HAP-1 (cell line): ENCODE results near the gene SLC6A3.

Experiments used
- DNase-seq, 2 experiments: peaks; one replicate each; pipeline ENCODE4 v3.0.0-alpha.2; 2016 to 2020; ENCODE audit warnings: low spot score in 2 of 2
- H3K27me3 ChIP-seq: fragments of 250-450 bp; sonication (Bioruptor Pico); 2 replicates; pipeline ENCODE4 v1.5.1; 2020; ENCODE audit warnings: low read depth, mild to moderate bottlenecking, moderate library complexity
- H3K36me3 ChIP-seq: fragments of 250-450 bp; sonication (Bioruptor Pico); replicated peaks from 2 replicates; pipeline ENCODE4 v1.5.1; 2020; ENCODE audit warnings: mild to moderate bottlenecking
- H3K4me1 ChIP-seq: fragments of 250-450 bp; sonication (Bioruptor Pico); 2 replicates; pipeline ENCODE4 v1.5.1; 2020; ENCODE audit warnings: mild to moderate bottlenecking
- H3K4me3 ChIP-seq: fragments of 250-450 bp; sonication (Bioruptor Pico); 2 replicates; pipeline ENCODE4 v1.5.1; 2020; ENCODE audit warnings: mild to moderate bottlenecking, moderate library complexity
- H3K9me3 ChIP-seq: fragments of 250-450 bp; sonication (Bioruptor Pico); 2 replicates; pipeline ENCODE4 v1.5.1; 2020; ENCODE audit warnings: mild to moderate bottlenecking, moderate library complexity
- in situ Hi-C: fragments of 300-500 bp; cut with MboI; formaldehyde crosslinking; loops from 3 replicates; pipeline ENCODE4 v1.14.3; 2020; ENCODE audit warnings: low sequenced_read_pairs, inconsistent platforms, mixed read lengths

SLC6A3 gene

DNA sequence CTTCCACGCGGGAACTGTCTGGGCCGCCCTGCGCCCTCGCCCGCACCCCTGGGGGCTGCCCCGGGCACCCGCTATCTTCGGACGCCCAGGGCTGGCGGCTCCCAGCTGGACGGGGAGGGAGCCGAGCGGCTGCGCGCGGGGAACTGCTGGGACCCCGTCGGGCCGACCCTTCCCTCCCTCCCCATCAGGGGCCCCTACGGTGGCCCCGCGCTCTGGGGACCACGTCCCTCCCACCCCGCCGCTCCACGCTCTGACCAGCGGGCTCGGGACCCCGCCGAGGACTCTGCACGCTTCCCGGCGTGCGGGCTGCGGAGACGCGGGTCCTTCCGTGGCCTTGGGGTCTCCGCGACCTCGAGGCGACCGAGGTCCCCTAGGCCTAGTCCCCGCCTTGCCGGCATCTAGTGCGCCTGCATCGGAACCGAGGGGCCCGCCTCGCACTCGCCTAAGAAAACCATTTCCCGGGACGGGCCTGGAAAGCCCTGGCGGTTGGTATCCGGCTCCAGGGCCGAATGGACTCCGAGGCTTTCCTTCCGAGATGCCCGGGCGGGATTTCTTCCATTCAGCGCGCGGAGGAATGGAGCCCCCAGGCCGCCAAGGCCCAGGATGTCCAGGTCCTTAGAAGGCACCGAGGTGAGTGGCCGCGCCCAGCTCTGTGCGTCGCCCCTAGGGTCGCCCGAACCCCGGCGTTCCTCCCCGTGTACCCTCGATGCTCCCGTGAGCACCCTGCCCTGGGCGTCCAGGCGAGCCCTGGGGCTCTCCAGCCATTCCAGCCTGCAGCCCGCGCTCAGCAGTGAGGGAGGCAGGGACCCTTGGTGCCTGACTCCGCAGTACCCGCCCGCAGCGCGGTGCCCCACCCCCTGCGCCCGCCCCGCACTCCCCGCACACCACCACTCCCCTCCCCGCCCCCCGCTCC lies 705 bp upstream of the SLC6A3 start:
- Histone ChIP-seq H3K9me3 (no peaks in the 10 kb centered on the region), H3K27me3 (peaks cover 2% of the 10 kb centered on the region; the same call in 1 of the 2 replicates), H3K4me1 (no peaks in the 10 kb centered on the region), H3K36me3 (no peaks in the 10 kb centered on the region), H3K4me3 (no peak overlapping the region)
- in situ Hi-C loops: no loop called here
- no peak for DNase-seq

GRCh38 chr5:1444361-1445189 lies 665 bp downstream of the SLC6A3 start:
- no peaks in the 10 kb centered on the region for H3K4me1 ChIP-seq
- no peaks in the 10 kb centered on the region for H3K27me3 ChIP-seq
- H3K9me3 ChIP-seq: 0 out of 2 replicates have a peak, but pooled peaks cover 2% of the 10 kb centered on the region
- no peak for DNase-seq
- H3K36me3 ChIP-seq: no peaks in the 10 kb centered on the region
- H3K4me3 ChIP-seq: no peak overlapping the region
- in situ Hi-C loops: no loop called here

GRCh38 chr5:1443991-1444360 lies 1.3 kb downstream of the SLC6A3 start:
- Histone ChIP-seq H3K9me3 (0 out of 2 replicates have a peak, but pooled peaks cover 2% of the 10 kb centered on the region), H3K27me3 (no peaks in the 10 kb centered on the region), H3K4me3 (no peak overlapping the region), H3K36me3 (no peaks in the 10 kb centered on the region), H3K4me1 (no peaks in the 10 kb centered on the region)
- in situ Hi-C loops: no loop called here
- DNase-seq: no peak

- H3K36me3 ChIP-seq: no peaks in the 10 kb centered on the region
- in situ Hi-C loops: no loop called here
- DNase-seq: no peak
- no peaks in the 10 kb centered on the region for H3K27me3 ChIP-seq
- H3K9me3 ChIP-seq: 0 out of 2 replicates have a peak, but pooled peaks cover 2% of the 10 kb centered on the region
- no peaks in the 10 kb centered on the region for H3K4me1 ChIP-seq
- H3K4me3 ChIP-seq: no peak overlapping the region
Measured at GRCh38 chr5:1443171-1443570, 2.1 kb downstream of the SLC6A3 start.

DNA sequence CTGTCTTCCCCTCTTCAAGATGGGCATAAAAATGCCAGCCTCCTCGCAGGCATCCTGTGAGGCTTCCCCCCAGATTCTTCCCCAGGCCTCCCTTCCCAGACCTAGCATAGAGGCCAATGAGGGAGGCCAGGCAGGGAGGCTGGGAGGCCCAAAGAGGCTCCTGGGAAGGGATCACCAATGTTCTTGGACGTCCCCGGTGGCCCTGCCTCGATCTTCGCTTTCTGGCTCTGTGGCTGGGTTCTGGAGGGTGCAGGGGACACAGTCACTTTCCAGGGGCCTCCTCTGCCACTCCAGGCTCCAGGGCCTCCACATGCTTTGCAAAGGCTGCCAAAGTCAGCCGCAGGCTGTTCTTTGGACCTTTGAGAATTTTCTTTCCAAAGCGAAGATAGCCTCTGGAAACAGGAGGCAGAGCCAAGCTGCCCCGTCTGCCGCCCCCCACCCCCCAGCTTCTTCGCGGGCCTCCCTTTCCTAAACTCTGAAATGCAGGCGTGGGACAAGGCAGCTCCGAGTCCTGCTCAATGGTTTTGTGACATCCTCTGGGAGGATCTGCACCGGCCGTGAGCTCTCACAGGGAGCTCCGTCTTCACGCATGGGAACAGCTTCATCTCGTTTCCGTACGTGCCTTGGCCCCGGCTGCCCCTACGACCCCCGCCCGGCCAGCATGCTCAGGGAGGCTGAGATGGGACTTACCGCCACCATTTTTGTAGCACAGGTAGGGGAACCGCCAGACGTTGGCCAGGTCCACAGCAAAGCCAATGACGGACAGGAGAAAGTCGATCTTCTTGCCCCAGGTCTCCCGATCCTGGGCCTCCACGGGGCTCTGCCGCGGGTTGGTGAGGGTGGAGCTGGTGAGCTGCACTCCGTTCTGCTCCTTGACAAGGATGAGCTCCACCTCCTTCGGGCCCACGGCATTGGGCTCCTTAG lies 2.8 kb downstream of the SLC6A3 start:
- no peaks in the 10 kb centered on the region for H3K27me3 ChIP-seq

DNA sequence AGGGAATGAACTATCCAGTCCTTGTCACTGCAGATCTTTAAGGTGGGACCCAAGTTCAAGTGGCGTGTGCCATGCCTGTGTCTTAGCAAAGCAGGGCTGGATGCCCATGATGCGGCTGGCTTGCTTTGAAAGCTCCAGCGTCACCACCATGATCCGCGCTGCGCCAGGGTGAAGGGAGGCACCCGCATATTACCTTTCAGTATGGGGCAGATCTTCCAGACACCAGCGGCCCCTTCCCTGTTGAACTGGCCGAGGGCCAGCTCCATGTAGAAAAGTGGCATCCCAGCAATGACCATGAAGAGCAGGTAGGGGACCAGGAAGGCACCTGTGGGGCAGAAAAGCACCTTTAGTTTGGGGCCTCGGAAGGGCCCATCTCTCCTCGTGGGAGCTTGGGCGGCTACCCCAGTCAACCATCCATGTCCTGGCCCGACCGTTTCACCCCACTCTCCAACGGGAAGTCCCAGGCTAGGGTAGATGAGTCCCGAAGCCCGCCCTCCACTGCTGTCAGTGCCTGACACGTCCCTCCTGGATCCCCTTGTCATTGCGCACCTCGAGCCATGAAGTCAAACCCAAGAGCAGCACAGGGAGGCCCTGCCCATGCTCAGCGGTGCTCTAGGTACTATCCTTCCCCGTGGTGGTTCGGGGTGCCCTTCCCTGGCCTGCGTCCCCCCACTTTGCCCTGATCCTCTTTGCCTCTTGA lies 3.9 kb downstream of the SLC6A3 start:
- DNase-seq: no peak
- in situ Hi-C loops: no loop called here
- Histone ChIP-seq H3K36me3 (no peaks in the 10 kb centered on the region), H3K9me3 (0 out of 2 replicates have a peak, but pooled peaks cover 2% of the 10 kb centered on the region), H3K27me3 (no peaks in the 10 kb centered on the region), H3K4me1 (no peaks in the 10 kb centered on the region), H3K4me3 (no peak overlapping the region)

More for the DNA sequence above, 2.8 kb downstream of the SLC6A3 start:
- H3K9me3 ChIP-seq: 0 out of 2 replicates have a peak, but pooled peaks cover 2% of the 10 kb centered on the region
- no peaks in the 10 kb centered on the region for H3K4me1 ChIP-seq
- in situ Hi-C loops: no loop called here
- no peak overlapping the region for H3K4me3 ChIP-seq
- no peaks in the 10 kb centered on the region for H3K36me3 ChIP-seq
- DNase-seq: no peak

- DNase-seq: no peak
- Histone ChIP-seq H3K9me3 (0 out of 2 replicates have a peak, but pooled peaks cover 2% of the 10 kb centered on the region), H3K4me1 (no peaks in the 10 kb centered on the region), H3K4me3 (no peak overlapping the region), H3K36me3 (no peaks in the 10 kb centered on the region), H3K27me3 (no peaks in the 10 kb centered on the region)
- in situ Hi-C loops: no loop called here
Measured at GRCh38 chr5:1440098-1440493, 5.1 kb downstream of the SLC6A3 start.

GRCh38 chr5:1439388-1440097 lies 5.7 kb downstream of the SLC6A3 start:
- no peaks in the 10 kb centered on the region for H3K4me1 ChIP-seq
- H3K27me3 ChIP-seq: no peaks in the 10 kb centered on the region
- 0 out of 2 replicates have a peak, but pooled peaks cover 2% of the 10 kb centered on the region for H3K9me3 ChIP-seq
- in situ Hi-C loops: no loop called here
- DNase-seq: no peak
- no peak overlapping the region for H3K4me3 ChIP-seq
- H3K36me3 ChIP-seq: no peaks in the 10 kb centered on the region

DNA sequence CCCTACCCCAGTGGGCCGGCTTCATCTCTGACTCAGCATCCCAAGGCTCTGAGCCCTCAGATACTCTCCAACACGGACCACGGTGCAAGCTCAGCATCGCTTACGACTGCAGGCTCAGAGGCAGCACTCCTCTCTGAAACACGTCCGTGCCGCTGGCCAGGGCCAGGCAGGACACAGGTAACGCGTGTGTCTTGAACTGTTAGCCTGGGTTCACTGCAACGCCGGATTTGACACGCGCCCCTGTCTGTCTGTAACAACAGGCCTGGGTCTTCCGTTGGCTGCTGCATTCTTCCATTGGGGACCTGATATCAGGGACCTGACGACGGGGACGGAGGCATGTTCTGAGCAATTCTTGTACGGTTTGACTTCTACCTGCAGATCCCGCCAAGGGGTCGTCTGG lies 6.4 kb downstream of the SLC6A3 start:
- no peaks in the 10 kb centered on the region for H3K4me1 ChIP-seq
- no peaks in the 10 kb centered on the region for H3K27me3 ChIP-seq
- in situ Hi-C loops: no loop called here
- no peak for DNase-seq
- H3K9me3 ChIP-seq: 0 out of 2 replicates have a peak, but pooled peaks cover 2% of the 10 kb centered on the region
- no peak overlapping the region for H3K4me3 ChIP-seq
- no peaks in the 10 kb centered on the region for H3K36me3 ChIP-seq

DNA sequence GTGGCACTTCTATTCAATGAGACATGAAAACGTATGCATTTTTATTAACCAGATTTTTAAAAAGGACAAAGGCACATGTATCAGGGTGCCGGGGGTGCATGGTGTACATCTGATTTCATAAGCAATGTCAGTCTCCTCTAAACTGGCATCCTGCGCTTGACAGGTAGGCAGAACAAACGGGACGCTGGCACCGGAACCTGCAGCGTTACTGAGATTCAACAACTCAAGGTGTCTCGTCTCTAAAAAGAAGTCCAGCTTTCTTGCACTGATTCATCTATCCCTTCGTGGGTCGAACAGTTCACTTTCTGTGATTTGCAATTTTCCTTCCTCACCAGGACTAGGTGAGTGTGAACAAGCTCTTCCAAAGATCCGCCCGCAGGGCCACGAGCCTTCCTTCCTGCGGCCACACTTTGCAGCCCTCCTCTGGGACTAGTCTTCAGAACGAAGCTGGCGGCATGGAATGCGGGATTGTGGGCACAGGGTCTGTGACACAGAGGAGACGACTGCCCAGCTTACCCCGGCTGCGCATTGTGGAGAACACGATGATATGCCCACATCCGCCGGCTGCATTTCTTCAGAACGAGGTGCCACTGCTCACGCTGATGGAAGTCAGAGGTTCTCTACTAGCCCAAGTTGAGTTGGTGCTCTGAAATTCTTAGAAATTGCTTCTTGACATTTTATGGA lies 7.2 kb downstream of the SLC6A3 start:
- Histone ChIP-seq H3K4me1 (no peaks in the 10 kb centered on the region), H3K4me3 (no peak overlapping the region), H3K27me3 (no peaks in the 10 kb centered on the region), H3K36me3 (no peaks in the 10 kb centered on the region), H3K9me3 (0 out of 2 replicates have a peak, but pooled peaks cover 2% of the 10 kb centered on the region)
- in situ Hi-C loops: no loop called here
- DNase-seq: no peak

DNA sequence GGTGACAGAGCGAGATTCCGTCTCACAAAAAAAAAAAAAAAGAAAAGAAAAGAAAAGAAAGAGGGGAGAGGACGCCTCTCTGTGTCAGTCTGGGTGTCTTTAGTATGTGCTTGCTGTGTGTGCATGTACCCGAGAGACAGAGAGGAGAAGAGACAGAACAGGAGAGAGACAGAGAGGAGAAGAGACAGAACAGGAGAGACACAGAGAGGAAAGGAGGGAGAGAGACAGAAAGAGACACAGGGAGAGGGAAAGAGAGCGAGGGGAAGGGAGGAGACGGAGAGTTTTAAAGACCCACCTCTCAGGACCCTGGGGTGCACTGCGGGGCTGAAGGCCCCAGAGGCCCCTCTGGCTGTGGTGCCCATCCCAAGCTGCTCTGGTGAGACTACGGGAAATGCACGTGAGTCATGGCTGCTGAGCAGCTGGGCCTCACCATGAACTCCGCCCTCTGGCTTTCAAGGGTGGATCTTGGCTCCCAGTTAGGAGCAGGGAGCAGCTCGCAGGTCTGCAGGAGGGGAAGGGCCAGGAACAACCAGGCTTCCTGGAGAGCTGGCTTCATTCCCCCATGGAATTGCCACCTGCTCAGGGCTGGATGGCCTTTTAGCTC lies 7.9 kb downstream of the SLC6A3 start:
- Histone ChIP-seq H3K9me3 (0 out of 2 replicates have a peak, but pooled peaks cover 2% of the 10 kb centered on the region), H3K27me3 (no peaks in the 10 kb centered on the region), H3K4me3 (no peak overlapping the region), H3K4me1 (no peaks in the 10 kb centered on the region), H3K36me3 (no peaks in the 10 kb centered on the region)
- DNase-seq: no peak
- in situ Hi-C loops: no loop called here
